Ectodermal cell (in vitro differentiated cells): ENCODE results near the gene ULK3.

ENCODE experiments used
- H3K27ac ChIP-seq: 2 replicates; pipeline ENCODE4 v1.7.0; 2013; ENCODE audit warnings: mild to moderate bottlenecking, low read depth, low read length; ENCODE audit not compliant: insufficient read depth, poor library complexity, severe bottlenecking
- H3K27me3 ChIP-seq: 2 replicates; pipeline ENCODE4 v1.7.0; 2013; ENCODE audit warnings: mild to moderate bottlenecking, low read length; ENCODE audit not compliant: insufficient read depth, control insufficient read depth, poor library complexity, severe bottlenecking
- H3K36me3 ChIP-seq: one replicate; pipeline ENCODE4 v1.7.0; 2013; ENCODE audit warnings: low read length; ENCODE audit not compliant: control insufficient read depth, insufficient read depth
- H3K4me1 ChIP-seq: one replicate; pipeline ENCODE4 v1.7.0; 2013; ENCODE audit warnings: low read length; ENCODE audit not compliant: control insufficient read depth, insufficient read depth
- H3K4me3 ChIP-seq: 2 replicates; pipeline ENCODE4 v1.7.0; 2013; ENCODE audit warnings: low read depth, low read length, control low read depth; ENCODE audit not compliant: insufficient read depth
- H3K9me3 ChIP-seq: 2 replicates; pipeline ENCODE4 v1.7.0; 2013; ENCODE audit warnings: mild to moderate bottlenecking, low read length, moderate library complexity; ENCODE audit not compliant: control insufficient read depth
- WGBS, 2 experiments: methylation state at CpG; one replicate each; pipeline ENCODE4 v1.1.7; 2013; ENCODE audit warnings: missing lambda C conversion rate in 2 of 2; 5-methylcytosine and 5-hydroxymethylcytosine counted together

The ULK3 gene

DNA sequence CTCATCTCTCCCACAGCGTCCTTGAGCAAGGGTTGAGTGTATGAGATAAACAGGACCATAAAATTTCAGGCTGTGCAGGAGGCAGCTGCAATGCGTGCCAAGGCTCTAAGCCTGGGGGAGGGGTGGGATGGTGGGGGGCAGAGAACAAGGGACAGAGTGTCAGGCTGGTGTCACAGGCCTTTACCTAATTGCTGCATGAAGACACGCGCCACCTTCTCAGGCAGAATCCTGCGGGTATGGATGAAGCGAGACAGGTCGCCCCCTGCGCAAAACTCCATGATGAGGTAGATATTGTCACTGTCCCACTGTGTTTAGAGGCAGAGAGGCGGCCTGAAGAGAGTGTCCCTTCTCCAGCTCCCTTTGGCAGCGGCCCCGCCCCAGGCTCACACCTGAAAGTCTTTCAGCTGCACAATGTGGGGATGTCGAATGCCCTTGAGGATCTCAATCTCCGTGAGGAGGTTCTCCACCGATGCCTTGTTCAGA lies 1.0 kb downstream of the ULK3 start:
- Histone ChIP-seq H3K27ac (no peak overlapping the region), H3K4me1 (peaks cover 26% of the 10 kb centered on the region), H3K4me3 (peak overlapping the region; percentile 97), H3K27me3 (no peaks in the 10 kb centered on the region), H3K36me3 (no peaks in the 10 kb centered on the region), H3K9me3 (no peaks in the 10 kb centered on the region)
- 88% methylated on average over 14 of the region's 14 CpGs for WGBS, 2 experiments

DNA sequence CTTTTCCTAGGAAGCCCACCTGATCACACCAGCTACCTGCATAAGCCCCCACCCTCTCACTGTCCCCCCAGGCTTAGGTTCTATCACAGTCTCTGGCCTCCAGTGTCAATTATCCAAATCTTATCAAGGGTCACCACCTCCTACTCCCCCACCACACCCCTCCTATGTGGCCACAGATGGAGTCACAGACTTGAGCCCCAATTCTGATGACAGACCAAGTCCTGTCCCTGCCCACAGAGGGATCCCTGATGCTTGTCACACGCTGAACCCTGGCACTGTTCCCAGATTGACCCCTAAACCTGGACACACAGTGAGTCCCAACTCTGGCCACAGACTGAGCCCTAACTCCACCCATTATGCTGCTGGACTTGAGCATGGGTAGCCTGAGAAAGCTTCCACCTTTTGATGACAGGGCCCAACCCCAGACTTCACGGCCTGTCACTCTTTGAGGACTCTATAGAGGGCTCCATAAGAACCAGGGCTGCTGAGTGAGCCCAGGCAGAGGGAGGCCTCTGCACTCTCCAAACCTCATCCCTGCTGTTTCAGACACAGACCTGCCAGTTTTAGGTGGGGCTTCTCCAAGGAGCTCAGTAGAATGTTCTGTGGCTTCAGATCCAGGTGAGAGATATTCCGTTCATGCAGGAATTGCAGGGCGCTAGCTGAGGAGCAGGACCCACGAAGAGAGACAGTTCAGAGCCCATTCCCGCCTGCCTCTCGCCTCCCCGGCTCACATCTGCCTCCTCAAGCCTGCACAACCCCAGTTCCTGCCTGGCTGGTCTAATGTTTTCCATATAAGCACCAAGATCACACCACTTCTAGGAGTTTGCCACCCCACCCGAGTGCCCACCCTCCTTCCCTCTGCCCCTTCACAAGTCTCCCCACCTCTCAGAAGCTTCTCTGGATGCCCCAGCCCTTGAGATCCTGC lies 1.8 kb downstream of the ULK3 start:
- H3K27me3 ChIP-seq = no peaks in the 10 kb centered on the region
- 95% methylated on average over 9 of the region's 9 CpGs for WGBS, 2 experiments
- H3K4me1 ChIP-seq = peaks cover 26% of the 10 kb centered on the region
- no peak overlapping the region for H3K27ac ChIP-seq
- no peaks in the 10 kb centered on the region for H3K36me3 ChIP-seq
- no peaks in the 10 kb centered on the region for H3K9me3 ChIP-seq
- H3K4me3 ChIP-seq = no peak overlapping the region

DNA sequence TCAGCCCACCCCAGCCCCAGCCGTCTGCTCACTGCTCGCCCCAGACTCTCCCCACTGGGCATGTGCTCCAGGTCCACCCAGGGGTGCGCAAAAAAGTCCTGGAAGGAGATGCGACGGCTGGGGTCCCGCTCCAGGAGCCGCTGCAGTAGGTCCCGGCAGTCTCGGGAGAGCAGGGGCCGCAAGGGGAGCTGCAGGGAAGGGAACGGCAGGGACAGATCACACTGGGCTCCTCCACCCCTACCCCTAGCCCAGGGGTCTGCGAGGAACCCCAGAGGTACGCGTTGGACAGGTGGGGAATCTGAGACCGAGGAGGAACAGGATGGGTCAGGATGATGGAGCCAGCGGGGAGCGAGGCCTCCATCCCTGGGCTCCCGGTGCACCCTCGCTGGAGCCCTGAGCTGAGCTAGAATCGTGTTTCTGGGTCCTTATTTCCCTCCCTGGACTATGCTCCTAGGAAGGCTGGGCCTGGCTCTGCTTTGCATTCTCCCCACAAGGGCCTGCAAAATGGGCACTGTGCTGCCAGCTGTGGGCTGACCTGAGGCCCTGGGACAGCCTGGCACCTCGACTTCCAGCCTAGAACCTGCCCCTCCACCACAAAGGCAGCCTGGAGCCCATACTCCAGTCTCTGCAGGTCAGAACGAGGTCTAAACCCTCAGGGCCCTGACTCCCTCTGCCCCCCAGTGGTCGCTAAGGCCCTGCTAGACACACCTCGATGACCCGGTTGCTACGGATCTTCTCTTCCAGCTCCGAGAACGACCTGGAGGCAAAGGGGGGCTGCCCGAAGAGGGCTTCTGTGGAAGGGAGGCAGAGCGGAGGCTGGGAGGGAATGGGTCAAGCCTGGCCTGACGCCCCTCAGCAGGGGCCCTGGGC lies 3.2 kb downstream of the ULK3 start:
- no peaks in the 10 kb centered on the region for H3K9me3 ChIP-seq
- no peak overlapping the region for H3K4me3 ChIP-seq
- peaks cover 23% of the 10 kb centered on the region for H3K4me1 ChIP-seq
- H3K27ac ChIP-seq = no peak overlapping the region
- WGBS, 2 experiments = 86 to 88% methylated on average over 31 of the region's 31 CpGs
- no peaks in the 10 kb centered on the region for H3K36me3 ChIP-seq
- H3K27me3 ChIP-seq = no peaks in the 10 kb centered on the region

DNA sequence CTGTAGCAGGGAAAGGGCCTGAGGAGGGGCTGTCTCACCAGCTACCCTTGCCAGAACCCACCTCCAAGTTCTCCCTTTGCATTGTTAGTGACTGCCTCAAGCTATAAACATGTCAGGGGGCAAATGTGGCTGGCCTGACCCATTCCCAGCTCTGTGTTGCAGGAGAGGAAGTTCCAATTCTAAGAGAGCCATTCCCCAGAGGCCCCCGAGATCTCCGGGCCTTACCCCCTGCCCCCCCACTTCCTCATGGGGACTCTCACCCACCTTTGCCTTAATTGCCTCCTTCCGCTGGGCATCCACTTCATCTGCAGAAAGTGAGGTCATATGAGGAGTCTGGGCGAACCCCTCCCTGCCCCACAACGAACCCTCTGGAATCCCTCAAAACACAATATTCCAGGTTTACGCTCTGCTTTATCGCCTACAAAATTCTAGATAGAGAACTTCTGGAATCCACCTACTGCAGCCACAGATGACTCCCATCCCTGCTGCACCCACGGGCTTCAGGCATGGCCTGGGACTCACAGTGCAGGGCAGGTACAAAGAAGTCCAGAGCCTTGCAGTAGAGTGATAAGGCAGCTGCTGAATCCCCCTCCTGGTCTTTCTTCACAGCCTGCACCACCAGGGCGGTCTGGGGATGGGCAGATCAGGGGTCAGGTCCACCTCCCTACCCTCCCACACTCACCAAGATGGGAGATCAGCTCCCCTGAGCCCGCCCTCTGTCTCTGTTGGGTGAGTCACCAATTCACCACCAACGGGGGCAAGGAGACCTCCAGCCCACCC lies 4.0 kb downstream of the ULK3 start:
- no peaks in the 10 kb centered on the region for H3K9me3 ChIP-seq
- H3K4me1 ChIP-seq = peaks cover 15% of the 10 kb centered on the region
- no peak overlapping the region for H3K4me3 ChIP-seq
- H3K27ac ChIP-seq = no peak overlapping the region
- WGBS, 2 experiments = 92 to 93% methylated on average over 11 of the region's 11 CpGs
- no peaks in the 10 kb centered on the region for H3K27me3 ChIP-seq
- H3K36me3 ChIP-seq = no peaks in the 10 kb centered on the region

DNA sequence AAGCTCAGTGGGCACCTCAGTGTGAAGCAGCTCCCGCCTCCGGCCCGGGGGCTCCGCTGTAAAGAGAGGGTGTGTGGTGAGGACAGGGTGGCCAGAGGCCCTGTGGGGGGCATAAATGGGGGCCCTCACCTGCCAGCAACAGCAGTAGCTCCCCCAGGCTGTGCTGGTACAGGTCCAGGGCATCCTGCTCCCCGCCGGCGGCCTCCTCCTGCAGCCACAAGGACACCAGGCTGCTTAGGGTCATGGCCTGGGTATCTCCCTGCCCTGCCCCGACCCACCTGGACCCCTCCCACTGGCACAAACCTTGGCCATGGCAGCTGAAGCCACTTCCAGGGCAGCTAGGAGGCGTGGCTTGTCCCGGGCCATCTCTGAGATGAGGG lies 4.8 kb downstream of the ULK3 start:
- H3K4me1 ChIP-seq = peaks cover 7% of the 10 kb centered on the region
- H3K27me3 ChIP-seq = no peaks in the 10 kb centered on the region
- no peak overlapping the region for H3K4me3 ChIP-seq
- 94% methylated on average over 10 of the region's 10 CpGs for WGBS, 2 experiments
- H3K9me3 ChIP-seq = no peaks in the 10 kb centered on the region
- H3K27ac ChIP-seq = no peak overlapping the region
- no peaks in the 10 kb centered on the region for H3K36me3 ChIP-seq

DNA sequence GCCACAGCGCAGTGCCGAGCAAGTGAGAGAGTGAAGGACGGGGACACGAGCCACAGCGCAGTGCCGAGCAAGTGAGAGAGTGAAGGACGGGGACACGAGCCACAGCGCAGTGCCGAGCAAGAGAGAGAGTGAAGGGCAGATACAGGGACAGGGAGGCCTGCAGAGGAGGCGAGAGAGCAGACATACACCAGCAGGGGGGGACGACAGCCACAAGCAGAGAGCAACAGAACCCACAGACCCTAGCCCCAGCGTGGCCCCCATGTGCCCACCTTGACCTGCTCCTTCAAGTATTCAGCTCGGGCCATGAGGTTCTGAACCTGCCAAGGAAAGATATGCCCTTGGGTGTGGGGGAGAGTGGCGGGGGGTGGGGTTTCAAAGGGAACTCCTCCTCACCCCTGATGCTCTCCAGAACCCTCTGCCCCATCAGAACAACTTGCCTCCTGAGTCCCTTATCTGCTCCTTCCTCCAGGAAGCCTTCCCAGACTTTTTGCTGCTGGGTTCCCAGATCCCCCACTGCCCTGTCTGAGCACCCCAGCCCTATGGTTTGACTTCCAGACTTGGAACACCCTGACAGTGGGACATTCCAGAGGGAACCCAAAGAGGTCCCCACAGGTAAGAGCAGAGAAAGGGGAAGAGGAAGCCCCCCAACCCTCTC lies 5.3 kb downstream of the ULK3 start:
- 90 to 92% methylated on average over 14 to 15 of the region's 15 CpGs for WGBS, 2 experiments
- Histone ChIP-seq H3K4me3 (no peak overlapping the region), H3K9me3 (no peaks in the 10 kb centered on the region), H3K27ac (no peak overlapping the region), H3K27me3 (no peaks in the 10 kb centered on the region), H3K4me1 (peaks cover 7% of the 10 kb centered on the region), H3K36me3 (no peaks in the 10 kb centered on the region)

DNA sequence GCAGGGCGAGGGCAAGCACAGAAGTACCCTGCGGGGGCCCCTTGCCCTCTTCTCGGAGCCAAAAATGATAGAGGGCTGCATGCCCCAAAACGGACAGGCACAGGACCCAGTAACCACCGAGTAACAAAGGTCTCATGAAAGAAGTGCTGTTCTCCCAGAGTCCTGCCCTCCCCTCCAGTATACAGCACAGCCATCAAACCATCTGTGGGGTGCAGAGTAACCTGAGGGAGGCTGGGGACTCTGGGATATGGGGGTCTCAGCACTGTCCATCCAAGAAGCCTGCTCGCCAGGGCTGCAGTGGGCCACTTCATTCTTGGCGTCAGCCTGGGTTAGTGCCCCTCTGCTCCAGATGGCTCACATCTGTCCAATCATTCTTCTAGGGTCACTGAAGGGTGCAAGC lies 6.1 kb downstream of the ULK3 start:
- Histone ChIP-seq H3K36me3 (no peaks in the 10 kb centered on the region), H3K4me3 (no peak overlapping the region), H3K4me1 (peaks cover 3% of the 10 kb centered on the region), H3K27me3 (no peaks in the 10 kb centered on the region), H3K9me3 (no peaks in the 10 kb centered on the region), H3K27ac (no peak overlapping the region)
- WGBS, 2 experiments = 95 to 96% methylated on average over 7 of the region's 7 CpGs

DNA sequence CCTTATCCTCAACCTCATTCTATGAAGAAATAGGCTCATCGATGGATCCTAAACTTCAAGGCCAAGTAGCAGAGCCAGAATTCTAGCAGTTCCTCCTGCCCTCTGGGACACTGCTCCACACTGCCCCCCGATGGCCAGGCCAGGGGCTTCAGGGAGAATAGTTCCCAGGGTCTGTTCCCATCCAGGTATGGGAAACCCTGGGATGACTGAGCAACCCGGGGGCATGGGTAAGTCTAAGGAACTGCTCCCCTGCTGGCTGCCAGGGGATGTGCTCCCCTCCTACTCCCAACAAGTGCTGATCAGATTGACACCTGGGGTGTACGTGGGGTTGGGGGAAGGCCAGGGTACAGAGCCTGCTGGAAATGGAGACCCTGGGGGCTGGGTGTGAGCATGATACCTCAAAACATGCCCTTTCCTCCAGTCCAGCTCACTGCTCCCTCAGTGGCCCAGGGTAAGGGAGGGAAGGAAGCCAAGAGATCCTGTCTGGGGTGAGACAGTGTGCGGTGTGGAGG lies 7.6 kb downstream of the ULK3 start:
- 47 to 53% methylated on average over 5 of the region's 5 CpGs for WGBS, 2 experiments

DNA sequence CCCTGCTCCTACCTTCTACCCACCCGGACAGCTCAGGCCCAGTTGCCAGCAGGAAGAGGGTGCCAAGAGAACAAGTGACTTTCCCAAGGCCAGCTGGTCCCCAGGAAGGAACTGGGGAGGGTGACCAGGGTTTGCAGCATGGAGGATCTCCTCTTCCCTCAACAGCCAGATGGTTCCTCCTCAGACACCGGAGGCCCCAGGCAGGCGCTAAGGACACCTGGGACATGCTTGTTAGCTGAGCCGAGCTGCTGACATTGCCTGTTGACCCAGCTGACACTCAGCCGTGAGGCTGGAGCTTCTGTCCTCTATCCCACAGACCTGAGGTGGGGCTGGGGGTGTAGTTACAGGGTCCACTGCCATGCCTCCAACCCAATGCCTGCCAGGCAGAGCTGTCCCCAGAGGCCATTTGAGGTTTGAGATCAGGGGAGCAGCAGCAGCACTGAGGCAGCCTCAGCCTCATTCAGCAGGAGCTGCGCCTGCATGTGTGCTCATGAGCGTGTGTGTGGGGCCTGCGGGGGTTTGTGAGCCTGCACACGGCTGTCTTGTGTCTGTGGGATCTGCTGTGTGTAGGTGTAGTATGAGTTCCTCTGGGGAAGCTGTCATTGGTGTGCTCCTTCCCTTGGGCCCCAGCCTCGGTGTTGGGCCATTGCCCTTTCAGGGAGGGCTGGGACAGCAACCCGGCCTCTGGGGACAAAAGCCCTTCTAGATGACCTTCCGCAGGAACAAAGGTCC lies 9.4 kb downstream of the ULK3 start:
- Histone ChIP-seq H3K9me3 (no peaks in the 10 kb centered on the region), H3K27me3 (peaks cover 8% of the 10 kb centered on the region), H3K36me3 (no peaks in the 10 kb centered on the region), H3K4me1 (no peaks in the 10 kb centered on the region), H3K4me3 (no peak overlapping the region), H3K27ac (no peak overlapping the region)
- 94% methylated on average over 12 of the region's 12 CpGs for WGBS, 2 experiments

More for the DNA sequence above, 7.6 kb downstream of the ULK3 start:
- Histone ChIP-seq H3K27ac (no peak overlapping the region), H3K4me3 (no peak overlapping the region), H3K9me3 (no peaks in the 10 kb centered on the region), H3K27me3 (no peaks in the 10 kb centered on the region), H3K36me3 (no peaks in the 10 kb centered on the region), H3K4me1 (no peaks in the 10 kb centered on the region)
